ENCODE results near the gene PPM1E. TPM values are rescaled to one million over a fixed set of nuclear protein-coding genes. Genes with fewer than 3 reads are reported as not detected.

Gene PPM1E
- total and polyA plus RNA-seq, 2 of the 8 experiments (the other 6 are each of a cell fraction or from before 2014, with no cell fraction given) = 5.0 to 10.4 TPM

DNA sequence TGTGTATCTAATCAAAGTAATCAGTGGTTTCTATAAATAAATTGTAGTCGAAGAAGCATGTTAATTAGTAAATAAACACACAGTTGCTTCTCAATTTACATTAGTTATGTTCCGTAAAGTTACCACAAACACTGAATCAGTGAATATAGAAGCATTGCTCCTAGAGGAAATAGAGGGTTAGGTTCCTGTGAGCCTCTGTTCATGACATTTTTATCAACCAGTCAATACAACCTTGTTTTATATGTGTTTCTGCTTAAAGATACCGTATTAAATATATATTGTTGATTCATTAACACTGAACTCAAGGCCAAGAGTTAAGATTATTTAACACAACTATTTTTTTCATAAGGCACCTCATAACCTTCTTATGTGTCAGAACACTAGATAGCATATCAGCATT lies 134.3 kb downstream of the PPM1E start:
- Histone ChIP-seq H2AFZ (ENCODE audit: low read length) (no peak overlapping the region), H3K23me2 (ENCODE audit: low read depth, low read length) (no peaks in the 10 kb centered on the region; the same call in 1 of the 2 replicates), H3K27ac (ENCODE audit: low read depth, low read length) (no peak overlapping the region), H3K9me3 (ENCODE audit: insufficient read depth in 2 of 2, low read depth in 1 of 2, low read length in 1 of 2) (no peaks in the 10 kb centered on the region; a peak in 1 of 4 replicates), H3K4me2 (ENCODE audit: insufficient read depth in 1 of 2, low read depth in 2 of 2, low read length in 2 of 2) (no peak overlapping the region), H2BK20ac (ENCODE audit: low read length) (no peak overlapping the region), H3K9ac (replicated peaks in 1 of 4; ENCODE audit: extremely low read depth in 1 of 4, low read depth in 3 of 4, low read length in 3 of 4) (no peak overlapping the region), H3K27me3 (replicated peaks in 1 of 4; ENCODE audit: control insufficient read depth in 3 of 4, extremely low read depth in 1 of 4, insufficient read depth in 3 of 4, low read length in 3 of 4) (no peaks in the 10 kb centered on the region), H3K4ac (replicated peaks; ENCODE audit: insufficient read length, low read depth, low read length) (no peak overlapping the region), H2BK120ac (replicated peaks; ENCODE audit: low read depth, low read length) (no peak overlapping the region), H3K4me1 (replicated peaks in 1 of 4; ENCODE audit: control insufficient read depth in 3 of 4, insufficient read depth in 4 of 4, low read length in 3 of 4) (no peaks in the 10 kb centered on the region), H3K36me3 (ENCODE audit: control insufficient read depth in 2 of 4, insufficient read depth in 4 of 4, low read length in 3 of 4) (no peaks in the 10 kb centered on the region), H3K23ac (ENCODE audit: insufficient read length) (no peak overlapping the region), H2BK12ac (ENCODE audit: low read depth, low read length) (no peak overlapping the region), H4K8ac (ENCODE audit: extremely low read depth, insufficient read depth, low read length) (no peak overlapping the region), H3K4me3 (ENCODE audit: extremely low read depth in 1 of 4, insufficient read depth in 2 of 4, low read depth in 3 of 4, low read length in 4 of 4) (no peak overlapping the region), H4K20me1 (replicated peaks in 1 of 2; ENCODE audit: control insufficient read depth in 1 of 2, insufficient read depth in 2 of 2, low read length in 2 of 2) (no peaks in the 10 kb centered on the region), H4K5ac (ENCODE audit: insufficient read length, low read depth, low read length) (no peak overlapping the region), H3K18ac (ENCODE audit: extremely low read depth, low read length) (no peak overlapping the region), H2BK15ac (ENCODE audit: low read length) (no peak overlapping the region), H4K91ac (replicated peaks; ENCODE audit: insufficient read length, low read length) (no peak overlapping the region), H3K14ac (ENCODE audit: insufficient read length) (no peak overlapping the region), H3K79me2 (ENCODE audit: control insufficient read depth in 1 of 2, insufficient read depth in 2 of 2, low read length in 2 of 2) (no peaks in the 10 kb centered on the region), H2AK5ac (ENCODE audit: low read depth, low read length) (no peak overlapping the region), H3K56ac (replicated peaks; ENCODE audit: insufficient read length, low read depth, low read length) (no peak overlapping the region), H3K79me1 (ENCODE audit: low read depth, low read length) (no peaks in the 10 kb centered on the region), H2BK5ac (ENCODE audit: low read depth, low read length) (no peak overlapping the region)
- FAIRE-seq (no peak), DNase-seq (ENCODE audit: low read depth in 1 of 2, low spot score in 2 of 2) (no peak)
- WGBS, 2 experiments (ENCODE audit: extremely low coverage in 1 of 2, insufficient coverage in 1 of 2, insufficient read length in 1 of 2, insufficient replicate concordance in 2 of 2, low coverage in 1 of 2, low lambda C conversion rate in 2 of 2, missing lambda C conversion rate in 1 of 2) = 92% methylated on average over 3 of the region's 3 CpGs; no CpG with 5 or more reads in 1 of the 2 experiments
- ChIA-PET CTCF (ENCODE audit: partially characterized antibody) (interaction anchor here (0.5 to 1.2 kb wide), 3 partner anchors 23 to 197 kb away, joined by 3 to 5 read pairs (median 3); no protein-coding TSS in a partner anchor), POLR2A (ENCODE audit: partially characterized antibody) (no interaction called here)
- TF ChIP-seq BCL11A (IDR thresholded peaks at IDR 0.05; ENCODE audit: low read depth in 2 of 2, low read length in 2 of 2) (no peak), MAX (IDR thresholded peaks at IDR 0.05) (no peak), KDM1A (IDR thresholded peaks at IDR 0.05; ENCODE audit: borderline replicate concordance, low read length) (no peak), CREB1 (IDR thresholded peaks at IDR 0.05) (no peak), SIRT6 (IDR thresholded peaks at IDR 0.05; ENCODE audit: low read length) (no peak), CHD2 (IDR thresholded peaks at IDR 0.05; ENCODE audit: low read length) (no peak), E2F6 (IDR thresholded peaks at IDR 0.05) (no peak)
- TF ChIP-seq, protein P1, sequence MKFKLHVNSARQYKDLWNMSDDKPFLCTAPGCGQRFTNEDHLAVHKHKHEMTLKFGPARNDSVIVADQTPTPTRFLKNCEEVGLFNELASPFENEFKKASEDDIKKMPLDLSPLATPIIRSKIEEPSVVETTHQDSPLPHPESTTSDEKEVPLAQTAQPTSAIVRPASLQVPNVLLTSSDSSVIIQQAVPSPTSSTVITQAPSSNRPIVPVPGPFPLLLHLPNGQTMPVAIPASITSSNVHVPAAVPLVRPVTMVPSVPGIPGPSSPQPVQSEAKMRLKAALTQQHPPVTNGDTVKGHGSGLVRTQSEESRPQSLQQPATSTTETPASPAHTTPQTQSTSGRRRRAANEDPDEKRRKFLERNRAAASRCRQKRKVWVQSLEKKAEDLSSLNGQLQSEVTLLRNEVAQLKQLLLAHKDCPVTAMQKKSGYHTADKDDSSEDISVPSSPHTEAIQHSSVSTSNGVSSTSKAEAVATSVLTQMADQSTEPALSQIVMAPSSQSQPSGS (IDR thresholded peaks at IDR 0.05; ENCODE audit: low read length) = no peak

Data from H1 (cell line).